ENCODE results near the gene DYNLT1. TPM values are rescaled to one million over a fixed set of nuclear protein-coding genes. Genes with fewer than 3 reads are reported as not detected.
A peak's percentile ranks its signal among the peaks of the same experiment; 100 is the strongest.

Gene DYNLT1
- total and polyA plus RNA-seq, 9 of the 15 experiments (the other 6 are each of a cell fraction or from before 2014, with no cell fraction given), result 42.2 to 583 (median 127) TPM

GRCh38 chr6:158595223-158595622 lies 49.3 kb downstream of the DYNLT1 start:
- peaks cover 0 to 4% of the 10 kb centered on the region in 2 experiments; a peak in 1 of 5 replicates for H3K4me1 ChIP-seq (replicated peaks in 1 of 2; ENCODE audit: control insufficient read depth in 2 of 2, insufficient read depth in 2 of 2, low read length in 2 of 2)
- POLR2A ChIA-PET, result interaction anchor here (0.9 to 1.0 kb wide), 2 partner anchors 10 kb away, joined by 3 to 5 read pairs; no protein-coding TSS in a partner anchor
- H3K79me2 ChIP-seq (ENCODE audit: control insufficient read depth, insufficient read depth, low read length), result no peaks in the 10 kb centered on the region
- H3K4me2 ChIP-seq (ENCODE audit: insufficient read depth, low read length), result no peak overlapping the region
- intact Hi-C loops (cut with micrococcal nuclease), result no loop called here
- FAIRE-seq (no peak), DNase-seq (ENCODE audit: extremely low read depth in 1 of 4, low spot score in 3 of 4) (peak in 2 of 4 experiments; percentile 55 to 56), ATAC-seq (peak; percentile 50; the same call in 2 of the 3 replicates)
- H4K20me1 ChIP-seq (replicated peaks; ENCODE audit: control insufficient read depth, insufficient read depth, low read length), result no peaks in the 10 kb centered on the region
- H3K9me1 ChIP-seq (ENCODE audit: control insufficient read depth, insufficient read depth, low read length), result no peaks in the 10 kb centered on the region
- no TSS peak for BruUV-seq (replicated peaks)
- H3K9me3 ChIP-seq (replicated peaks; ENCODE audit: control insufficient read depth, insufficient read depth, low read depth, low read length), result no peaks in the 10 kb centered on the region
- no peak overlapping the region for H3K4me3 ChIP-seq
- 95% methylated on average over 5 of the region's 5 CpGs for WGBS (ENCODE audit: insufficient coverage, low coverage, missing lambda C conversion rate)
- no peak overlapping the region for H2AFZ ChIP-seq (ENCODE audit: low read depth, low read length)
- H3K36me3 ChIP-seq (ENCODE audit: control insufficient read depth, insufficient read depth, low read length), result peaks cover 93% of the 10 kb centered on the region
- TF ChIP-seq NCOA1 (IDR thresholded peaks at IDR 0.05; ENCODE audit: low read depth), result no peak
- no peak for TF ChIP-seq CLOCK (CRISPR knock-in tag; IDR thresholded peaks at IDR 0.05; ENCODE audit: borderline replicate concordance)
- TF ChIP-seq MLX (CRISPR knock-in tag; conservative IDR thresholded peaks at IDR 0.05), result no peak
- TF ChIP-seq FOXJ2 (tag; IDR thresholded peaks at IDR 0.05), result no peak
- peak; percentile 29 to 43 (median 34); a peak in 4 of 6 replicates for TF ChIP-seq CTCF (IDR thresholded peaks at IDR 0.05 in 2 of 3, conservative IDR thresholded peaks at IDR 0.05 in 1 of 3; ENCODE audit: insufficient read depth in 2 of 3, low read depth in 1 of 3, low read length in 3 of 3)
- no peak for TF ChIP-seq GTF2F1 (IDR thresholded peaks at IDR 0.05; ENCODE audit: low read depth, low read length)
- no peak for TF ChIP-seq E2F6 (IDR thresholded peaks at IDR 0.05; ENCODE audit: borderline replicate concordance in 1 of 2, extremely low read depth in 1 of 2, insufficient read depth in 1 of 2, insufficient read length in 1 of 2, low read depth in 1 of 2, low read length in 1 of 2, poor library complexity in 1 of 2, severe bottlenecking in 1 of 2)
- TF ChIP-seq TEAD2 (tag; IDR thresholded peaks at IDR 0.05), result no peak
- TF ChIP-seq PRMT5 (CRISPR knock-in tag; IDR thresholded peaks at IDR 0.05), result no peak
- no peak for TF ChIP-seq MTA1 (IDR thresholded peaks at IDR 0.05; ENCODE audit: borderline replicate concordance)
- no peak for TF ChIP-seq ZFP30 (CRISPR knock-in tag; IDR thresholded peaks at IDR 0.05; ENCODE audit: borderline replicate concordance)
- no peak for TF ChIP-seq ZNF778 (CRISPR knock-in tag; IDR thresholded peaks at IDR 0.05)
- peak in 1 of 2 experiments; percentile 25; a peak in 2 of 4 replicates for TF ChIP-seq RAD21 (CRISPR knock-in tag; conservative IDR thresholded peaks at IDR 0.05 in 1 of 2, IDR thresholded peaks at IDR 0.05 in 1 of 2)
- TF ChIP-seq ZNF263 (CRISPR knock-in tag; IDR thresholded peaks at IDR 0.05; ENCODE audit: borderline replicate concordance), result no peak
- no peak overlapping the region for H3K27ac ChIP-seq (ENCODE audit: extremely low read depth, low read depth, low read length)
- no peaks in the 10 kb centered on the region for H3K27me3 ChIP-seq (ENCODE audit: control insufficient read depth in 2 of 2, insufficient read depth in 2 of 2, low read length in 2 of 2)
- CTCF ChIA-PET (ENCODE audit: low intra/inter-chr PET ratio), result no interaction called here
- in situ Hi-C loops (cut with MboI), result no loop called here
- H3K9ac ChIP-seq (ENCODE audit: insufficient read depth in 1 of 2, low read depth in 2 of 2, low read length in 2 of 2), result no peak overlapping the region
